GM12878 (cell line): ENCODE data around the gene DRAP1. TPM values are rescaled to one million over a fixed set of nuclear protein-coding genes. Genes with fewer than 3 reads are reported as not detected.

Experiments
- BCLAF1 ChIP-seq: fragments of 450-650 bp; IDR thresholded peaks from 2 replicates; pipeline ENCODE4 v1.6.1; 2017; ENCODE audit warnings: antibody characterized with exemption, mild to moderate bottlenecking, moderate library complexity
- DPF2 ChIP-seq: fragments of 450-650 bp; IDR thresholded peaks from 2 replicates; pipeline ENCODE4 v1.6.1; 2017; ENCODE audit warnings: mild to moderate bottlenecking
- FOS ChIP-seq: IDR thresholded peaks from 3 replicates; pipeline ENCODE4 v1.6.1; 2011; ENCODE audit warnings: borderline replicate concordance; ENCODE audit not compliant: insufficient read length; ENCODE audit errors: extremely low read depth
- FOXM1 ChIP-seq: IDR thresholded peaks from 2 replicates; pipeline ENCODE4 v1.6.1; 2012; ENCODE audit warnings: low read depth, mild to moderate bottlenecking, inconsistent platforms, low read length, moderate library complexity
- SMAD1 ChIP-seq: fragments of 450-650 bp; IDR thresholded peaks from 2 replicates; pipeline ENCODE4 v1.6.1; 2018; ENCODE audit warnings: mild to moderate bottlenecking, low read depth; ENCODE audit not compliant: partially characterized antibody
- ZNF274 ChIP-seq: IDR thresholded peaks from one replicate; pipeline ENCODE4 v1.8.0; 2011; ENCODE audit not compliant: insufficient read length, insufficient read depth
- polyA plus RNA-seq, 11 experiments: library from polyadenylated mRNA; depleted of rRNA in 4 of 11; unstranded in 6 of 11; stranded (reverse) in 5 of 11; fragments of >200 nt; fragmentation: Nextera tagmentation in 4 of 11; fragmentation: Illumina TruSeq in 1 of 11; extraction: Ambion mirVana in 4 of 11; extraction: Trizol in 1 of 11; gene quantifications; 1 replicate in 1 of 11; 2 replicates in 10 of 11; pipeline versions ENCODE4 v1.2.1 to v1.2.3, GENCODE V29; 2011 to 2016; ENCODE audit warnings: inconsistent platforms in 2 of 11, missing spikeins in 2 of 11, low read depth in 1 of 11
- total RNA-seq, 4 experiments: library from RNA; depleted of rRNA in 3 of 4; stranded (reverse); fragments of >200 nt in 3 of 4; fragmentation: Illumina TruSeq in 1 of 4; extraction: Trizol in 1 of 4; gene quantifications; 2 replicates each; pipeline versions ENCODE4 v1.2.1 to v1.2.3, GENCODE V29; 2013 to 2021
- TF ChIP-seq, protein P1 (sequence below): IDR thresholded peaks from 2 replicates; pipeline ENCODE4 v1.6.1; 2012; ENCODE audit warnings: mild to moderate bottlenecking, low read depth, low read length

Gene DRAP1
- total and polyA plus RNA-seq, 10 of the 15 experiments (the other 5 are each of a cell fraction or from before 2014, with no cell fraction given): 9.4 to 163 (median 114) TPM

GRCh38 chr11:65921876-65922275 lies 2.6 kb downstream of the DRAP1 start (continued):
- TF ChIP-seq, protein P1, sequence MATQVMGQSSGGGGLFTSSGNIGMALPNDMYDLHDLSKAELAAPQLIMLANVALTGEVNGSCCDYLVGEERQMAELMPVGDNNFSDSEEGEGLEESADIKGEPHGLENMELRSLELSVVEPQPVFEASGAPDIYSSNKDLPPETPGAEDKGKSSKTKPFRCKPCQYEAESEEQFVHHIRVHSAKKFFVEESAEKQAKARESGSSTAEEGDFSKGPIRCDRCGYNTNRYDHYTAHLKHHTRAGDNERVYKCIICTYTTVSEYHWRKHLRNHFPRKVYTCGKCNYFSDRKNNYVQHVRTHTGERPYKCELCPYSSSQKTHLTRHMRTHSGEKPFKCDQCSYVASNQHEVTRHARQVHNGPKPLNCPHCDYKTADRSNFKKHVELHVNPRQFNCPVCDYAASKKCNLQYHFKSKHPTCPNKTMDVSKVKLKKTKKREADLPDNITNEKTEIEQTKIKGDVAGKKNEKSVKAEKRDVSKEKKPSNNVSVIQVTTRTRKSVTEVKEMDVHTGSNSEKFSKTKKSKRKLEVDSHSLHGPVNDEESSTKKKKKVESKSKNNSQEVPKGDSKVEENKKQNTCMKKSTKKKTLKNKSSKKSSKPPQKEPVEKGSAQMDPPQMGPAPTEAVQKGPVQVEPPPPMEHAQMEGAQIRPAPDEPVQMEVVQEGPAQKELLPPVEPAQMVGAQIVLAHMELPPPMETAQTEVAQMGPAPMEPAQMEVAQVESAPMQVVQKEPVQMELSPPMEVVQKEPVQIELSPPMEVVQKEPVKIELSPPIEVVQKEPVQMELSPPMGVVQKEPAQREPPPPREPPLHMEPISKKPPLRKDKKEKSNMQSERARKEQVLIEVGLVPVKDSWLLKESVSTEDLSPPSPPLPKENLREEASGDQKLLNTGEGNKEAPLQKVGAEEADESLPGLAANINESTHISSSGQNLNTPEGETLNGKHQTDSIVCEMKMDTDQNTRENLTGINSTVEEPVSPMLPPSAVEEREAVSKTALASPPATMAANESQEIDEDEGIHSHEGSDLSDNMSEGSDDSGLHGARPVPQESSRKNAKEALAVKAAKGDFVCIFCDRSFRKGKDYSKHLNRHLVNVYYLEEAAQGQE: no peak
- TF ChIP-seq SMAD1 (no peak), FOS (no peak), DPF2 (no peak), ZNF274 (no peak), FOXM1 (no peak), BCLAF1 (no peak)
